ENCODE measurements around the gene PGGHG. TPM values are rescaled to one million over a fixed set of nuclear protein-coding genes. Genes with fewer than 3 reads are reported as not detected.

PGGHG gene
- total RNA-seq, 1 donor from 2014 or later: 163 TPM

- ATAC-seq (peak; percentile 3 to 25), DNase-seq (peak; percentile 70)
- no peaks in the 10 kb centered on the region for H3K36me3 ChIP-seq
- no peaks in the 10 kb centered on the region for H3K9me3 ChIP-seq
- TF ChIP-seq CTCF (IDR thresholded peaks at IDR 0.05): no peak
- H3K27ac ChIP-seq: no peak overlapping the region
- peaks cover 42% of the 10 kb centered on the region for H3K4me1 ChIP-seq
- intact Hi-C loops (cut with DNase I): no loop called here
- peaks cover 68% of the 10 kb centered on the region for H3K27me3 ChIP-seq (ENCODE audit: low read depth)
- peak overlapping the region; percentile 46 for H3K4me3 ChIP-seq
These were observed 8.0 kb upstream of the PGGHG start for GRCh38 chr11:280706-281485.

GRCh38 chr11:281486-282161 lies 7.3 kb upstream of the PGGHG start:
- TF ChIP-seq CTCF (IDR thresholded peaks at IDR 0.05): no peak
- intact Hi-C loops (cut with DNase I): no loop called here
- peak overlapping the region; percentile 46 for H3K4me3 ChIP-seq
- H3K9me3 ChIP-seq: no peaks in the 10 kb centered on the region
- peaks cover 68% of the 10 kb centered on the region for H3K27me3 ChIP-seq (ENCODE audit: low read depth)
- no peak for ATAC-seq
- no peak for DNase-seq
- peaks cover 42% of the 10 kb centered on the region for H3K4me1 ChIP-seq
- no peak overlapping the region for H3K27ac ChIP-seq
- H3K36me3 ChIP-seq: no peaks in the 10 kb centered on the region

- TF ChIP-seq CTCF (IDR thresholded peaks at IDR 0.05): no peak
- peaks cover 42% of the 10 kb centered on the region for H3K4me1 ChIP-seq
- H3K27me3 ChIP-seq (ENCODE audit: low read depth): peaks cover 68% of the 10 kb centered on the region
- H3K36me3 ChIP-seq: no peaks in the 10 kb centered on the region
- no peaks in the 10 kb centered on the region for H3K9me3 ChIP-seq
- no peak for ATAC-seq
- no peak overlapping the region for H3K27ac ChIP-seq
- no peak for DNase-seq
- no peak overlapping the region for H3K4me3 ChIP-seq
- intact Hi-C loops (cut with DNase I): no loop called here
These were observed 6.8 kb upstream of the PGGHG start for GRCh38 chr11:282171-282570.

GRCh38 chr11:282630-283360 lies 6.1 kb upstream of the PGGHG start:
- H3K27ac ChIP-seq: no peak overlapping the region
- peaks cover 43% of the 10 kb centered on the region for H3K4me1 ChIP-seq
- H3K27me3 ChIP-seq (ENCODE audit: low read depth): peaks cover 68% of the 10 kb centered on the region
- no peak overlapping the region for H3K4me3 ChIP-seq
- H3K9me3 ChIP-seq: no peaks in the 10 kb centered on the region
- ATAC-seq (no peak), DNase-seq (no peak)
- intact Hi-C loops (cut with DNase I): no loop called here
- H3K36me3 ChIP-seq: no peaks in the 10 kb centered on the region
- TF ChIP-seq CTCF (IDR thresholded peaks at IDR 0.05): no peak

GRCh38 chr11:283405-284104 lies 5.4 kb upstream of the PGGHG start:
- Histone ChIP-seq H3K27ac (no peak overlapping the region), H3K4me3 (no peak overlapping the region), H3K4me1 (peaks cover 42% of the 10 kb centered on the region), H3K36me3 (no peaks in the 10 kb centered on the region), H3K9me3 (no peaks in the 10 kb centered on the region), H3K27me3 (ENCODE audit: low read depth) (peaks cover 63% of the 10 kb centered on the region)
- DNase-seq (no peak), ATAC-seq (no peak)
- no peak for TF ChIP-seq CTCF (IDR thresholded peaks at IDR 0.05)
- intact Hi-C loops (cut with DNase I): no loop called here

Measured in lower lobe of right lung (tissue), 2 donors.